ENCODE measurements around the gene BICD1.

BICD1 gene

DNA sequence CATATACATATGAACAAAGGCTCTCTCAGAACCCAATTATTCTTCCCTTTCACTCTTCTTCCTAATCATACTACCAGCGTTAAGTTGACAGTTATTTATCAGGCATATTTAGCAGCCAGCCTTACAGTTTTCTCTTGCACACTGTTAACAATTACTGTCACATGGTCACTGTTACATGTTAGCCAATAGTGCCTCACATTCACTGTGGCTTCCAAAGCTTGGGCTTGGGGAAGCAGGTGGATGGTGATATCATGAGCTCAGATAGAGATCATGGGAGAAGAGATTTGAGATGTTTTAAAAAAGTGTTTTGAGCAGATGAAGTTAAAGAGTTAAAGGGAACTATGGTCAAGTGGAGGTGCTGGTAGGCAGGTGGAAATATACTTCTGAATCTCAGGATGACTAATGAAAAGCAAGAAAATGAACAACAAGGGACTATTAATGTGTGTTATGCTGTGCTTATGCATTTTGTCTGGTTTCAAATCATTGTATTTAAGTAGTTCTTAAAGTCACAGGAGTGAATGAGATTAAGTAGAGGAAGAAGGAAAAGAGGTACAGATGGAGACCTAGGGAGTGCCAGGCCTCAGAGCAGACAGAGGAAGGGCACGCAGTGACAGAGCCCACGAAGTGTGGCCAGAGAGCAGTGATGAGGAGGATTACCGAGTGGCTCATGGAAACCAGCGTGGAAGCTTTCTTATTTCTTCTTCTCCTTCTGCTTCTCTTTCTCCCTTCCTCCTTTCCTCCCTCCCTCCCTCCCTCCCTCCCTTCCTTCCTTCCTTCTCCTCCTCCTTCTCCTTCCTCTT is 39.6 kb downstream of the BICD1 start:
- Mint-ChIP-seq H3K36me3 (ENCODE audit: low read depth) (peaks cover 11% of the 10 kb centered on the region), H3K27me3 (ENCODE audit: low read depth) (peaks cover 3% of the 10 kb centered on the region), H3K4me3 (no peak overlapping the region), H3K9me3 (no peaks in the 10 kb centered on the region), H3K4me1 (no peaks in the 10 kb centered on the region), H3K27ac (no peak overlapping the region)
- TF ChIP-seq, protein P1, sequence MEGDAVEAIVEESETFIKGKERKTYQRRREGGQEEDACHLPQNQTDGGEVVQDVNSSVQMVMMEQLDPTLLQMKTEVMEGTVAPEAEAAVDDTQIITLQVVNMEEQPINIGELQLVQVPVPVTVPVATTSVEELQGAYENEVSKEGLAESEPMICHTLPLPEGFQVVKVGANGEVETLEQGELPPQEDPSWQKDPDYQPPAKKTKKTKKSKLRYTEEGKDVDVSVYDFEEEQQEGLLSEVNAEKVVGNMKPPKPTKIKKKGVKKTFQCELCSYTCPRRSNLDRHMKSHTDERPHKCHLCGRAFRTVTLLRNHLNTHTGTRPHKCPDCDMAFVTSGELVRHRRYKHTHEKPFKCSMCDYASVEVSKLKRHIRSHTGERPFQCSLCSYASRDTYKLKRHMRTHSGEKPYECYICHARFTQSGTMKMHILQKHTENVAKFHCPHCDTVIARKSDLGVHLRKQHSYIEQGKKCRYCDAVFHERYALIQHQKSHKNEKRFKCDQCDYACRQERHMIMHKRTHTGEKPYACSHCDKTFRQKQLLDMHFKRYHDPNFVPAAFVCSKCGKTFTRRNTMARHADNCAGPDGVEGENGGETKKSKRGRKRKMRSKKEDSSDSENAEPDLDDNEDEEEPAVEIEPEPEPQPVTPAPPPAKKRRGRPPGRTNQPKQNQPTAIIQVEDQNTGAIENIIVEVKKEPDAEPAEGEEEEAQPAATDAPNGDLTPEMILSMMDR (IDR thresholded peaks at IDR 0.05; ENCODE audit: unreplicated experiment in 3 of 3): no peak

DNA sequence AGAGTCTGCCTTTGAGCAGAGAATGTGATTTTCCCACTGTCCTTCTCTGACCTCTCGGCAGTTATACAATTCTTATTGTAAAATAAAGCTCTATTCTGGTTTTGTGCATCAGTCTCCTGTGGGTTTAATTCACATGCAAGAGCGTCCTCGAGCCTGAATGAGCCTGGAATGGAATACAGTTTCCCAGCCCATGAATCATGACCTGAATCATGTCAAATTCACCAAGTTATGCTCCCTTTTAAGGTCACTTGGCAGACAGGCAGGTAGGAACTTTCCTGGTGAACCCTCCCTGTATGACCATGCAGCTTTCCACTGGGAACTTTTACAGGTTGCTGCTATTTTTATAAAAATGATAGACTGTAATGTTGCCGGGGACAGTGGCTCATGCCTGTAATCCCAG is 41.7 kb downstream of the BICD1 start:
- H3K27ac Mint-ChIP-seq: no peak overlapping the region
- no peaks in the 10 kb centered on the region for H3K4me1 Mint-ChIP-seq
- no peaks in the 10 kb centered on the region for H3K27me3 Mint-ChIP-seq (ENCODE audit: low read depth)
- peaks cover 11% of the 10 kb centered on the region for H3K36me3 Mint-ChIP-seq (ENCODE audit: low read depth)
- no peaks in the 10 kb centered on the region for H3K9me3 Mint-ChIP-seq
- TF ChIP-seq, protein P1 (IDR thresholded peaks at IDR 0.05; ENCODE audit: unreplicated experiment in 3 of 3): no peak
- H3K4me3 Mint-ChIP-seq: no peak overlapping the region

DNA sequence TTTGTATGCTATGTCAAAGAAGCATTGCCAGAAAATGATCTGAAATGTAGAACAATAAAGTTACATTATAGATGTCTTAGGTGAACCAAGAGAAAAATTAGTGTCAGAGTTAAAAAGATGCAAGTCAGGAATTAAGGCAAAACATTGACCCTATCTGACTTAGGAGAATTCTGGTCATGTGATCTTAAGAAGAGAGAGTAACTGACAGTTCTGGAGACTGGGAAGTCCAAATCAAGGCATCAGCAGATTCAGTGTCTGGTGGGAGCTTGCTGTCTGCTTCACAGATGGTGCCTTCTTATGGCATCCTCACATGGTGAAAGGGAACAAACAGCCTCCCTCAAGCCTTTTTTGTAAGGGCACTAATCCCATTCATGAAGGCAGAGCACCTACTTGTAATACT is 42.8 kb downstream of the BICD1 start:
- peaks cover 11% of the 10 kb centered on the region for H3K36me3 Mint-ChIP-seq (ENCODE audit: low read depth)
- no peaks in the 10 kb centered on the region for H3K4me1 Mint-ChIP-seq
- no peaks in the 10 kb centered on the region for H3K27me3 Mint-ChIP-seq (ENCODE audit: low read depth)
- no peak overlapping the region for H3K27ac Mint-ChIP-seq
- H3K9me3 Mint-ChIP-seq: no peaks in the 10 kb centered on the region
- TF ChIP-seq, protein P1 (IDR thresholded peaks at IDR 0.05; ENCODE audit: unreplicated experiment in 3 of 3): no peak
- H3K4me3 Mint-ChIP-seq: no peak overlapping the region

DNA sequence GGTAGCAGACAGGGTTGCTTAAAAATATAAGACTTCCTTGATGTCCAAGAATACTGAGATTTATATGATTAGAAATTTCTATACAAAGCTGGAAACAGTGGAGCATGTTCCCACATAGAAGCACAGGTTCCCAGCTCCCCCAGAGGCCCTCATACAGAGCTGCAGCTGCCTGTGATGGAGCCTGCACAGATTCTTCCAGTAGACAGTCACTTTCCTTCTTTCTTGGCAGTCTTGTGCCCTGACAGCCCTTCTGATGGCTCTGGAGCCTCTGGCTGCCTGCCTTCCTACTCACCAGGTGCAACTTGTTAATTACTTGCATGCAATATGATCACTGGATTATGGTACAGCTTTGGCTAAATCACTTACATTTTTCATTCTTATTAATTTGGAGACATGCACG is 44.4 kb downstream of the BICD1 start:
- no peak overlapping the region for H3K4me3 Mint-ChIP-seq
- H3K9me3 Mint-ChIP-seq: no peaks in the 10 kb centered on the region
- peaks cover 5% of the 10 kb centered on the region for H3K4me1 Mint-ChIP-seq
- no peaks in the 10 kb centered on the region for H3K27me3 Mint-ChIP-seq (ENCODE audit: low read depth)
- H3K36me3 Mint-ChIP-seq (ENCODE audit: low read depth): peaks cover 11% of the 10 kb centered on the region
- no peak overlapping the region for H3K27ac Mint-ChIP-seq
- TF ChIP-seq, protein P1 (IDR thresholded peaks at IDR 0.05; ENCODE audit: unreplicated experiment in 3 of 3): no peak

DNA sequence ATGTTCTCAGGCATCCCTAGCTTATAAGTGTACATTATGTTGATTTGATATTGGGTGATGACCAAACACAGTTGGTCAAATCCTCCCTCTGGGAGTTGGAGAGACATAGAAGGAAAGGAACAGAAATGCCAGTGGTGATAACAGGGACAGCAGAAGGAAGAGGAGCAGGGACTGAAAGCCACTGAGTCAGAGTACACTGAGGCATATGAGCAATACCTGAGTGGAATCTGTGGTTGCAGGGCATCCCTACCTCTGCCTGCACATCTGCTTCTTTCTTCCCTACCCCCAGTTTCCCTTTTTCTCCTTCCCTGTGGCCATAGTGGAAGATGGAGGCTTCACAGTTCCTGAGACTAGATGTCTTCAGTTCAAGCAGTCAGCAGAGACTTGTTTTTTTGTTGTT is 44.9 kb downstream of the BICD1 start:
- no peak overlapping the region for H3K4me3 Mint-ChIP-seq
- H3K27me3 Mint-ChIP-seq (ENCODE audit: low read depth): no peaks in the 10 kb centered on the region
- no peaks in the 10 kb centered on the region for H3K9me3 Mint-ChIP-seq
- H3K4me1 Mint-ChIP-seq: peaks cover 8% of the 10 kb centered on the region
- TF ChIP-seq, protein P1 (IDR thresholded peaks at IDR 0.05; ENCODE audit: unreplicated experiment in 3 of 3): no peak
- no peak overlapping the region for H3K27ac Mint-ChIP-seq
- peaks cover 11% of the 10 kb centered on the region for H3K36me3 Mint-ChIP-seq (ENCODE audit: low read depth)

DNA sequence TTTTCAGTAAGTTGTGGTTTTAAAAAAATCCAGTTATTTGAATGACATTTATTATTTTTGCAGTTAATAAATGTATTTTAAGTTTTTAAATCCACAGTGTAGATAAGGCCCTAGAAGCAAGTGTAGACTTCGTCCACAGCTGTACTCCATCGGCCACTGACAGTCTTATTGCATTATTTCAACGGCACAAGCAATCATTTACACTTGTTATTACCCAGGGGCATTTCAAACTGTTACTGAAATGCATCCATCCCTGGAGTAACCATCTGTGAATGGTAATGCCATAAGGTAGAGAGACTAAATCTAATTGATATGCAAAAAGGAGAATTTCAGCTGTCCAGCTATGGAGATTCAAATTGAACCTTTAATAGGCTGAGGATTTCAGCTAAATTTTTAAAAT is 48.4 kb downstream of the BICD1 start:
- Mint-ChIP-seq H3K27me3 (ENCODE audit: low read depth) (no peaks in the 10 kb centered on the region), H3K27ac (no peak overlapping the region), H3K36me3 (ENCODE audit: low read depth) (peaks cover 2% of the 10 kb centered on the region), H3K4me1 (peaks cover 15% of the 10 kb centered on the region), H3K9me3 (no peaks in the 10 kb centered on the region), H3K4me3 (no peak overlapping the region)
- TF ChIP-seq, protein P1 (IDR thresholded peaks at IDR 0.05; ENCODE audit: unreplicated experiment in 3 of 3): no peak

All from nephron (organoid).